NCI-H187 treated with DMSO at 0.1 percent for 48 hours (cell line): ENCODE measurements around the gene KAT7.
"Not testable (repeated sequence)": the region's sequence is repeated elsewhere in the genome, so short reads cannot be mapped to it uniquely, and the experiment has no call there.

ENCODE experiments used
- DNase-seq: peaks from one replicate; lab custom pipeline; 2025; lab: John Stamatoyannopoulos, UW

The KAT7 gene

GRCh38 chr17:49788478-49789242 lies at the start of gene KAT7:
TSS of gene KAT7 (plus strand) at chr17:49788681. CDS start at chr17:49788835, 154 bp downstream.
- peak; percentile 94 for DNase-seq

- peak; percentile 81 for DNase-seq
These were observed 48.7 kb upstream of the KAT7 start for GRCh38 chr17:49739641-49740271.

GRCh38 chr17:49741009-49741691 lies 47.3 kb upstream of the KAT7 start:
- no peak for DNase-seq

- DNase-seq, result no peak
These were observed 46.8 kb upstream of the KAT7 start for GRCh38 chr17:49741692-49742076.

GRCh38 chr17:49742166-49742638 lies 46.3 kb upstream of the KAT7 start:
- no peak for DNase-seq

- DNase-seq, result no peak
These were observed 43.0 kb upstream of the KAT7 start for GRCh38 chr17:49745175-49746139.

GRCh38 chr17:49746791-49747490 lies 41.5 kb upstream of the KAT7 start:
- DNase-seq, result no peak

- no peak for DNase-seq
These were observed 40.8 kb upstream of the KAT7 start for GRCh38 chr17:49747632-49748031.

GRCh38 chr17:49748223-49748622 lies 40.3 kb upstream of the KAT7 start:
- no peak for DNase-seq

GRCh38 chr17:49748791-49749190 lies 39.7 kb upstream of the KAT7 start:
- DNase-seq, result peak; percentile 21

GRCh38 chr17:49749730-49750129 lies 38.8 kb upstream of the KAT7 start:
- DNase-seq, result no peak

- DNase-seq, result no peak
These were observed 36.0 kb upstream of the KAT7 start for GRCh38 chr17:49752508-49752907.

- no peak for DNase-seq
These were observed 34.5 kb upstream of the KAT7 start for GRCh38 chr17:49753959-49754391.

GRCh38 chr17:49755663-49756283 lies 32.7 kb upstream of the KAT7 start:
- peak; percentile 49 for DNase-seq

- DNase-seq, result no peak
These were observed 31.9 kb upstream of the KAT7 start for GRCh38 chr17:49756323-49757150.

- DNase-seq, result no peak
These were observed 31.2 kb upstream of the KAT7 start for GRCh38 chr17:49757151-49757777.

- DNase-seq, result not testable (repeated sequence)
These were observed 29.9 kb upstream of the KAT7 start for GRCh38 chr17:49758464-49759010.

- no peak for DNase-seq
These were observed 29.3 kb upstream of the KAT7 start for GRCh38 chr17:49759203-49759602.

GRCh38 chr17:49760296-49760695 lies 28.2 kb upstream of the KAT7 start:
- no peak for DNase-seq
